H9 (cell line): ENCODE measurements around the gene VSIG2. TPM values are rescaled to one million over a fixed set of nuclear protein-coding genes. Genes with fewer than 3 reads are reported as not detected.

Experiments used
- DNase-seq: peaks from one replicate; pipeline ENCODE4 v3.0.0-alpha.2; 2017
- H2AFZ ChIP-seq: one replicate; pipeline ENCODE4 v1.6.1; 2013; ENCODE audit warnings: mild to moderate bottlenecking, low read length, control low read depth, moderate library complexity
- H2AK5ac ChIP-seq: 2 replicates; pipeline ENCODE4 v1.6.1; 2013; ENCODE audit warnings: low read length, control low read depth, mixed read lengths; ENCODE audit not compliant: insufficient read length
- H2BK120ac ChIP-seq: one replicate; pipeline ENCODE4 v1.6.1; 2013; ENCODE audit warnings: low read depth, mild to moderate bottlenecking, low read length, control low read depth, inconsistent platforms; ENCODE audit not compliant: poor library complexity, severe bottlenecking
- H2BK12ac ChIP-seq: 2 replicates; pipeline ENCODE4 v1.6.1; 2013; ENCODE audit warnings: low read length, control low read depth, mixed read lengths, low read depth; ENCODE audit not compliant: insufficient read length
- H2BK15ac ChIP-seq: 2 replicates; pipeline ENCODE4 v1.6.1; 2013; ENCODE audit warnings: low read depth, low read length, control low read depth
- H2BK20ac ChIP-seq: one replicate; pipeline ENCODE4 v1.6.1; 2013; ENCODE audit warnings: low read depth, mild to moderate bottlenecking, low read length, control low read depth, inconsistent platforms; ENCODE audit not compliant: poor library complexity, severe bottlenecking
- H2BK5ac ChIP-seq: 2 replicates; pipeline ENCODE4 v1.6.1; 2013; ENCODE audit warnings: low read length, control low read depth, mixed read lengths; ENCODE audit not compliant: insufficient read length
- H3K14ac ChIP-seq: 2 replicates; pipeline ENCODE4 v1.6.1; 2013; ENCODE audit warnings: low read length, control low read depth; ENCODE audit not compliant: insufficient read depth
- H3K18ac ChIP-seq: 2 replicates; pipeline ENCODE4 v1.6.1; 2013; ENCODE audit warnings: low read depth, mild to moderate bottlenecking, mixed read lengths, low read length, control low read depth; ENCODE audit not compliant: insufficient read length
- H3K23ac ChIP-seq: 2 replicates; pipeline ENCODE4 v1.6.1; 2013; ENCODE audit warnings: low read length, control low read depth, mixed read lengths, low read depth; ENCODE audit not compliant: insufficient read length
- H3K23me2 ChIP-seq: 2 replicates; pipeline ENCODE4 v1.6.1; 2013; ENCODE audit warnings: low read depth, mild to moderate bottlenecking, mixed read lengths, low read length, control low read depth; ENCODE audit not compliant: insufficient read length, poor library complexity, severe bottlenecking
- H3K27ac ChIP-seq: 2 replicates; pipeline ENCODE4 v1.5.1; 2013; ENCODE audit warnings: low read length, control low read depth, mixed read lengths, low read depth; ENCODE audit not compliant: insufficient read length
- H3K27me3 ChIP-seq: 2 replicates; pipeline ENCODE4 v1.6.1; 2013; ENCODE audit warnings: low read length, control low read depth, inconsistent platforms; ENCODE audit not compliant: insufficient read depth
- H3K4ac ChIP-seq: 2 replicates; pipeline ENCODE4 v1.6.1; 2013; ENCODE audit warnings: low read depth, mild to moderate bottlenecking, control low read depth, inconsistent platforms, low read length, moderate library complexity
- H3K4me1 ChIP-seq: 2 replicates; pipeline ENCODE4 v1.6.1; 2013; ENCODE audit warnings: low read length, control low read depth, inconsistent platforms; ENCODE audit not compliant: insufficient read depth
- H3K4me2 ChIP-seq: 2 replicates; pipeline ENCODE4 v1.6.1; 2013; ENCODE audit warnings: low read length, control low read depth, mixed read lengths; ENCODE audit not compliant: insufficient read length, insufficient read depth
- H3K56ac ChIP-seq: 2 replicates; pipeline ENCODE4 v1.6.1; 2013; ENCODE audit warnings: low read depth, mild to moderate bottlenecking, mixed read lengths, low read length, control low read depth; ENCODE audit not compliant: insufficient read length
- H3K79me1 ChIP-seq: 2 replicates; pipeline ENCODE4 v1.6.1; 2013; ENCODE audit warnings: low read depth, mild to moderate bottlenecking, moderate library complexity, low read length, control low read depth, inconsistent platforms; ENCODE audit not compliant: insufficient read depth, poor library complexity, severe bottlenecking
- H3K79me2 ChIP-seq: 2 replicates; pipeline ENCODE4 v1.6.1; 2013; ENCODE audit warnings: low read length, control low read depth, inconsistent platforms; ENCODE audit not compliant: insufficient read depth
- H3K9ac ChIP-seq: 2 replicates; pipeline ENCODE4 v1.6.1; 2013; ENCODE audit warnings: low read length, control low read depth, mixed read lengths; ENCODE audit not compliant: insufficient read length; ENCODE audit errors: extremely low read depth
- H3K9me3 ChIP-seq: one replicate; pipeline ENCODE4 v1.6.1; 2013; ENCODE audit warnings: low read depth, low read length, inconsistent platforms; ENCODE audit not compliant: control insufficient read depth
- H3T11ph ChIP-seq: one replicate; pipeline ENCODE4 v1.6.1; 2013; ENCODE audit warnings: mild to moderate bottlenecking, low read length, control low read depth, inconsistent platforms
- H4K20me1 ChIP-seq: one replicate; pipeline ENCODE4 v1.6.1; 2013; ENCODE audit not compliant: control insufficient read depth, insufficient read length, insufficient read depth
- H4K5ac ChIP-seq: 2 replicates; pipeline ENCODE4 v1.6.1; 2013; ENCODE audit warnings: low read depth, mild to moderate bottlenecking, mixed read lengths, low read length, control low read depth; ENCODE audit not compliant: insufficient read length
- H4K8ac ChIP-seq: replicated peaks from 2 replicates; pipeline ENCODE4 v1.6.1; 2013; ENCODE audit warnings: low read length, control low read depth, mixed read lengths, low read depth; ENCODE audit not compliant: insufficient read length
- H4K91ac ChIP-seq: 2 replicates; pipeline ENCODE4 v1.6.1; 2013; ENCODE audit warnings: low read depth, mild to moderate bottlenecking, moderate library complexity, mixed read lengths, low read length, control low read depth; ENCODE audit not compliant: insufficient read length
- H3K27ac Mint-ChIP-seq, 3 experiments: 2 replicates in 2 of 3; 3 replicates in 1 of 3; pipeline ENCODE4 v1.8.0; 2020 to 2021; ENCODE audit warnings: mixed read lengths in 3 of 3, mild to moderate bottlenecking in 1 of 3, moderate library complexity in 1 of 3
- H3K27me3 Mint-ChIP-seq: 2 replicates; pipeline ENCODE4 v1.8.0; 2021; ENCODE audit warnings: low read depth, mild to moderate bottlenecking, moderate library complexity, mixed read lengths
- H3K36me3 Mint-ChIP-seq, 3 experiments: 2 replicates in 2 of 3; 3 replicates in 1 of 3; pipeline ENCODE4 v1.8.0; 2020 to 2021; ENCODE audit warnings: low read depth in 3 of 3, mixed read lengths in 3 of 3; ENCODE audit not compliant: insufficient read depth in 1 of 3
- H3K4me1 Mint-ChIP-seq, 2 experiments: 2 replicates each; pipeline ENCODE4 v1.8.0; 2020; ENCODE audit warnings: mixed read lengths in 2 of 2
- H3K4me3 Mint-ChIP-seq, 2 experiments: 2 replicates in 1 of 2; 3 replicates in 1 of 2; pipeline ENCODE4 v1.8.0; 2020 to 2021; ENCODE audit warnings: mild to moderate bottlenecking in 2 of 2, mixed read lengths in 2 of 2, moderate library complexity in 1 of 2
- H3K9me3 Mint-ChIP-seq, 2 experiments: 2 replicates in 1 of 2; 3 replicates in 1 of 2; pipeline ENCODE4 v1.8.0; 2020; ENCODE audit warnings: mild to moderate bottlenecking in 2 of 2, mixed read lengths in 2 of 2, moderate library complexity in 1 of 2
- WGBS: extraction: QIAGEN DNeasy Blood & Tissue Kit; methylation state at CpG from one replicate; pipeline ENCODE4 v1.1.7; 2013; ENCODE audit warnings: missing lambda C conversion rate, low lambda C conversion rate, mixed read lengths; ENCODE audit not compliant: insufficient read length; ENCODE audit errors: extremely low coverage; 5-methylcytosine and 5-hydroxymethylcytosine counted together
- total RNA-seq: library from RNA; stranded (reverse); gene quantifications from 2 replicates; pipeline ENCODE4 v1.2.1, GENCODE V29; 2021
- TF ChIP-seq, protein P1 (sequence below): fragments of 200-600 bp; sonication (generic); conservative IDR thresholded peaks from 3 replicates; pipeline ENCODE4 v1.8.0; 2021; ENCODE audit warnings: antibody characterized with exemption, mild to moderate bottlenecking

The VSIG2 gene
- total RNA-seq, 1 experiment from 2014 or later, result not detected

DNA sequence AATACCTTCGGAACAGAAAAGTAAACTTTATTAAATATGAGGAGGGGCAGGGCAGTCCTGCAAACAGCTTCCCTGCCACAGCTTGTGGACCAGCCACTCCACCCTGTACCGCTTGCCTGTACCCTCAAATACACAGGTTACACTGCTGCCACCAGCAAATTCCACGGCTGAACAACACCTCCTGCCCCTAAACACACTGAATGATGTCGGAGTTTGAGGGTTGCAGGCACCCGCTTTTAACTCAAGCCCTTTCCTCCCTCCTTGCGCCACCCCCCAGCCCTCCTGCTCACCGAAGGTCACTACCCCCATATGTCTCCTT, 4.0 kb downstream of the VSIG2 start:
- Mint-ChIP-seq H3K4me1 (peaks cover 21 to 42% of the 10 kb centered on the region in 2 experiments), H3K36me3 (no peaks in the 10 kb centered on the region; a peak in 2 of 7 replicates), H3K9me3 (peaks cover 3 to 7% of the 10 kb centered on the region in 2 experiments; a peak in 2 of 5 replicates), H3K27me3 (peaks cover 82% of the 10 kb centered on the region), H3K27ac (no peak overlapping the region), H3K4me3 (no peak overlapping the region; a peak in 1 of 5 replicates)
- Histone ChIP-seq H3K4ac (no peak overlapping the region), H3K4me2 (no peak overlapping the region), H2BK12ac (no peak overlapping the region), H4K5ac (no peak overlapping the region), H2AK5ac (no peak overlapping the region), H2BK120ac (no peak overlapping the region), H4K91ac (no peak overlapping the region), H2BK15ac (no peak overlapping the region), H3K79me2 (no peaks in the 10 kb centered on the region), H3K18ac (no peak overlapping the region), H2BK5ac (no peak overlapping the region), H4K20me1 (no peaks in the 10 kb centered on the region), H3K9me3 (no peaks in the 10 kb centered on the region), H3K79me1 (no peaks in the 10 kb centered on the region), H4K8ac (no peak overlapping the region), H2BK20ac (no peak overlapping the region), H3K9ac (no peak overlapping the region), H3K4me1 (peaks cover 3% of the 10 kb centered on the region; the same call in 1 of the 2 replicates), H3T11ph (no peak overlapping the region), H3K56ac (no peak overlapping the region), H2AFZ (no peak overlapping the region), H3K27ac (no peak overlapping the region), H3K23ac (no peak overlapping the region), H3K23me2 (peaks cover 22% of the 10 kb centered on the region), H3K14ac (no peak overlapping the region; the same call in 1 of the 2 replicates), H3K27me3 (peaks cover 88% of the 10 kb centered on the region)
- no peak for DNase-seq
- WGBS, result no CpG with 5 or more reads among the region's 7 CpGs
- TF ChIP-seq, protein P1, sequence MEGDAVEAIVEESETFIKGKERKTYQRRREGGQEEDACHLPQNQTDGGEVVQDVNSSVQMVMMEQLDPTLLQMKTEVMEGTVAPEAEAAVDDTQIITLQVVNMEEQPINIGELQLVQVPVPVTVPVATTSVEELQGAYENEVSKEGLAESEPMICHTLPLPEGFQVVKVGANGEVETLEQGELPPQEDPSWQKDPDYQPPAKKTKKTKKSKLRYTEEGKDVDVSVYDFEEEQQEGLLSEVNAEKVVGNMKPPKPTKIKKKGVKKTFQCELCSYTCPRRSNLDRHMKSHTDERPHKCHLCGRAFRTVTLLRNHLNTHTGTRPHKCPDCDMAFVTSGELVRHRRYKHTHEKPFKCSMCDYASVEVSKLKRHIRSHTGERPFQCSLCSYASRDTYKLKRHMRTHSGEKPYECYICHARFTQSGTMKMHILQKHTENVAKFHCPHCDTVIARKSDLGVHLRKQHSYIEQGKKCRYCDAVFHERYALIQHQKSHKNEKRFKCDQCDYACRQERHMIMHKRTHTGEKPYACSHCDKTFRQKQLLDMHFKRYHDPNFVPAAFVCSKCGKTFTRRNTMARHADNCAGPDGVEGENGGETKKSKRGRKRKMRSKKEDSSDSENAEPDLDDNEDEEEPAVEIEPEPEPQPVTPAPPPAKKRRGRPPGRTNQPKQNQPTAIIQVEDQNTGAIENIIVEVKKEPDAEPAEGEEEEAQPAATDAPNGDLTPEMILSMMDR, result no peak
